NCI-H446 treated with DMSO at 0.1 percent for 48 hours (cell line): ENCODE measurements around the gene DSCAM.

Source experiments
- DNase-seq: peaks from one replicate; lab custom pipeline; 2025; lab: John Stamatoyannopoulos, UW

The DSCAM gene

DNA sequence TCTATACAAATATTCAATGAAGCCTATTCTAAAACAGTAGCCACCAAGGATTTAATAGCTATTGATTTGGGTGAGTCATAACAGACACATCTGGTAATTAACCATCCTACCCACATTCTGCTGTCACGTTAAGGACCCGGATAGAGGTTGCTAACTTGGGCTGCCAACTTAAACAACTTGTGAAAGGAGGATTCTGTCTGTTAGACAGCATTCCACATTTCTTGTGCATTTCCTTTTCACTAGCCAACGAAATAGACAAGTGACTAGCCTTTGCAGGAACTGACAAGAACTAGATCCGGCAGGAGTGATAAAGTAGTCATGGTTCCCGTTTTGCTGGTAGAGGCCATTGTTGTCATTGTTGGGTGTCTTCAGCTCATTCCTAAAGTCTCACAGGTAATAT, 9.5 kb downstream of the DSCAM start:
- DNase-seq = no peak

DNA sequence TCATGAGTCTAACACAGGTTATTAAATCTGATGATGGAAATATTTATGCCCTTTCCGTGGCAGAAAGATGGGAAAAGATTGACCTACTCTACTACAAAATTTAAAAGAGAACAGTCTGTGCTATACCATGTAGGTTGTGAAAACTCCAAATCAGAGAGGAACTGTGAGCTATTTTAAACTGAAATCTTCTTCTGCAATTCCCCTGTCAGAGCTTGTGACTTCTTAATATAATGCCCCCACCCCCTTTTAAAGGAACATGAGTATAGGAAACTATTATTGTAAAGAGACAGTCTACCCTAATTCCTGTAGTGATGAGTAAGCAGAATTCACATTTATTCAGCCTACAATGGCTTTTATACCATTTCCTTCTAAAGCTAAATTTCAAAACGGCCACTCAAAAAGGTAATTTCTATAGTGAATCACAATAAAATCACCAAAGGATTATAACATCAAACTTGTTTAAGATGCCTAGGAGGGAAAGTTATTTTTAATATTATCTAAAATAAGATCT, 11.7 kb downstream of the DSCAM start:
- no peak for DNase-seq

DNA sequence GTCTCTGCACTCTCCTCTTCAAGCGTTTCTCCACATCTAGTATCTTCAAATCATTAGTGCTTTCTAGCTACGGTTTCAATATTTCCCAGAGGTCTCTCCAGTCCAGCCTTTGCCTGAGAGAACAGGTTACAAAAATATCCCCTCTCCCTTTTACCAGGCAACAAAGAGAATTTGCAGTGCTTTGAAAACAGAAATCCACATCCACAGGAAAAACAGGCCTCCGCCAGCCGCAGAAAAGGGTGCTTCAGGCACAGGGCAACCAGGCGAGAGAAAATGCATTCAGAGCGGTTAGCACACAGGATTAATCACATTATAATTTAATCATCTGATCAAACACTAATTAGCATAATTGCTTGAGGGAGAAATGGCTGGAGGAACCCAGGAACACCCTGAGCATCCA, 13.8 kb downstream of the DSCAM start:
- no peak for DNase-seq

DNA sequence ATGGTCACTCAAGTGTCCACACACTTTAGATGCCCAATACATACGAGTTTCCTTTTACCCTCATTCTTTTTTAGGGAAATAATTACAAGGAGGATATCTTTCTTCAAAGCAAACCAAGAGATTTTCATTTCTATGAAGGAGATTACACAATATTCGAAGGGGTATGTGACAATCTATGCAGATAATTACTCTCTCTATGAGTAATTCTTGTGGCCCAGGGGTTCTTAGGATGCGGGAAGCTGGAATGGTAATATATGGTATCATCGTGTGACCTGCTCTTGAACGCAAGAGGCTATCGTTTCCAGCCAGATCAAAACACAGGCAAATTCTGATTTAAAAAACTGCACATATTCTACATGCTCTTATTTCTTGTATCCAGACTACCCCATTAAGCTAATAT, 14.6 kb downstream of the DSCAM start:
- DNase-seq = no peak

DNA sequence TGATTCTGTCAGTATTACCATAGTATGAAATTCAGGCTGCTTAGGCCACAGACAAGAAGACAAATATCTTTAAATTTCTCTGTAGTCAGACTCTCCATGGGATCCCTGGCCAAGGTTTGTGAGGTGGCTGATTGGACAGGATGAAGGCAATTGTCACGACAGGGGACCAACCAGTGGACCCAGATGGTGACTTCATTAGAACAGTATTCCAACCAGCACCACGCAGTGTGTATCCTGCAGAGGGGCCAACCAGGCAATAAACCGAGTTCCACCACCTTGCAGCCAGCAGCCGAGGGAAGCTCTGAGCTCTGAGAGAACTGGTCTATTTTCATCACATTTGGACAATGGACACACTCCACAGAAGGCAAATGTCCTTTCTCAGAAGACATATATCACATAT, 16.1 kb downstream of the DSCAM start:
- DNase-seq = no peak

DNA sequence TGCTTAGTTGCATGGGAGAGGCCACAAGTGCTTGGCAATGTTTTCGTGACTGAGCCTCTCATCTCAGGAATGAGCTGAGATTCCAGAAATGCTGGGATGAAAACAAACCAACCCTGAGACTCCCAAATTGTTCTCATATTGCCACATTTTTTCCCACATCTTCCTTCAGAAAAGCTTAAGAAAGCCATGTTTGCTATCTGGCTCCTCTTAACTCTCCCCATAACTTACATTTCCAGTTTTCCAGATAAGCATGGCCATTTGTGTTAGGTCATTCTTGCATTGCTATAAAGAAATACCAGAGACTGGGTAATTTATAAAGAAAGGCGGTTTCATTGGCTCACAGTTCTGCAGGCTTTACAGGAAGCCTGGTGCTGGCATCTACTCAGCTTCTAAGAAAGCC, 17.2 kb downstream of the DSCAM start:
- no peak for DNase-seq

DNA sequence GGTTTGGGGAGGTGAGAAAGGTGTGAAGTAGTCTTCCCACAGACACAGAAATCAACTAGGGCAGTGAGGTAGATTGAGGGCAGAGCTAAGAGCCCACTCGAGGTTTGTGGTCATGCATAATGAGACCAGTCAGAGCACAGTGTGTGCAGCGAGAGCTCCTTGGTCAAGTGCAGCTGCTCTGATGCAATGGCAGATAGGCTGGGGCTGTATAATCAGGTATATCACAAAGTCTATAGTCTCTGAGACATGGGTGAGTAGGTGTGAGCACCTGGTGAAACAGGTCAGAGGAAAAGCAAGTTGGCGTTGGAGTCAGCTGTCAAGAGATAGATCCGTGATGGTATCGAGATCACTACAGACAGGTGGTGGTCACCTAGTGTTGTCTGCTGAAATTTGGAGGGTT, 17.6 kb downstream of the DSCAM start:
- no peak for DNase-seq

GRCh38 chr21:40827509-40827908, 19.4 kb downstream of the DSCAM start:
- DNase-seq = no peak

GRCh38 chr21:40819071-40819900, 27.7 kb downstream of the DSCAM start:
- DNase-seq = peak; percentile 69

DNA sequence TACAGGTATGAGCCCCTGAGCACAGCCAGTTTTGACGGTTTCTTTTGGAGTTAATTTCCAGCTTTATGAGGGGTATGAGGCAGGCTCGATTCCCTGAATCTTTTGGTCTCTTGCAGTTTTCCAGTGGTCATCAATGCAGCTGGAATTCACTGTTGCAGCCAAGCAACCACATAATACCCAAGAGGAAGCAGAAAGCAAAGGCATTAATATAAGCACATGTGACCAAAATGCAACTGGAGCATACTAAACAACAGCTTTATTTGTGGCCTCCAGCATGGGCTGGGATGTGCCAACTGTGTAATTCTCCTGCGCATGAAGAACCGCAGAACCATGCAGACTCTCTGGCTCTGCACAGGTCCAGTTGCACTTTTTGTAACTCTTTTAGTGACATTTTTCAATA, 33.0 kb downstream of the DSCAM start:
- no peak for DNase-seq

DNA sequence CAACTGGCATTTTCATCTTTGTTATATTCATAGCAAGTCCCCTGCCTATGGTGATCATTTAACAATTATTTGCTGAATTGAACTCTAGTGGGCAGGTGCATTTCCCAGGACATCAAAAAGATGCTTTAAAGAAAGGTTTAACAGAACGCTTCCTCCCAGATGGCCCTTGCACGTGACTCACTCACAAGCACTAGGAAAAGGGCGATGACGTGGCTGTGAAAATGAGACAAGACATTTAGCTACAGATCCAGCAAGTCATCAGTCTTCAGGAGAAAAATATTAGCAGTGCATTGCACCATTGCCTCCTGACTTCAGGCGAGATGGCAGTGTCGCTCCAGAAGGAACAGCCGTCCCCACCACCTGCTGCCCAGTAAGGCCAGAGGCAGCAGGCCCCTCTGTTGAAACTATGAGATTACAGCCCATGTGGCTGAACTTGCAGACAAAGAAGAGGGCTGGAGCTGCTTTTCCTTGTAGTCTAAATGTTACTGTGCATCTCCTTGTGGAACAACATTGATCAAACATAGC, 37.2 kb downstream of the DSCAM start:
- DNase-seq = no peak

DNA sequence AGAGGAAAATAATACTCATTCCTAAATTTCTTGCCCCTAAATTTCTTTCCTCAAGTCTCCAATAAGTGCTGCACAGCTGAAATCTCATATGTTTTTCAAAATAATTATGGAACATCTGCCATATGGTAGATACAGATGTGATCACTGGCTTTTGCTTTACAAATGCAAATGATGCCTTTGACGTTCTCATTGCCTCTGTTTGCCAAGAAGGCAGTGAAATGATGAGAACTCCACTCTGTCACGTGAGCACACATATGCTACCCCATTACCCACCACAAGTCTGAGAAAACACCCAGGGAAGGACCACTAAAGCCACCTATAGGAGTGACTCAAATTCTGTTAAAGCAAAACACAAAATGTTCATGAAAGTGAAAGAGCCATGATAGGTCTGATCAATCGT, 43.9 kb downstream of the DSCAM start:
- DNase-seq = no peak

GRCh38 chr21:40800126-40800525, 46.8 kb downstream of the DSCAM start:
- no peak for DNase-seq

DNA sequence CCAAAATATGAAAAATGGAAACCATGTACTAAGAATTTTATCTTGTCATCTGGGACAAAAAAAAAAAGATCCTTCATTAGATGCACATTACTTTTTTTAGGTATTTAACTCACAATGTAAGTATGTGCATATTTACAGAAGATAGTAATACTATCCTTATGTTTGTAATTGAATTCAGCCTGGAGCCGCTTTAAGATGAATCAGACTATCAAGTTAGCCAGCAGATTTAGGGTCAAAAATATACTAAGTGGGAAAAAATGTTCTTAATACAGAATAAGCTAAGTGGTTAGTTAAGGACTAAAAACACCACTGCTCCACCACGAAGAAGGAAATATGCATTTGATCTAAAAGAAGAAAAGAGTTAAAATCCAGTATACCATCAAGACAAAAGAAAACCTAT, 49.1 kb downstream of the DSCAM start:
- DNase-seq = no peak

- no peak for DNase-seq
These were observed 49.5 kb downstream of the DSCAM start for GRCh38 chr21:40797410-40797809.

DNA sequence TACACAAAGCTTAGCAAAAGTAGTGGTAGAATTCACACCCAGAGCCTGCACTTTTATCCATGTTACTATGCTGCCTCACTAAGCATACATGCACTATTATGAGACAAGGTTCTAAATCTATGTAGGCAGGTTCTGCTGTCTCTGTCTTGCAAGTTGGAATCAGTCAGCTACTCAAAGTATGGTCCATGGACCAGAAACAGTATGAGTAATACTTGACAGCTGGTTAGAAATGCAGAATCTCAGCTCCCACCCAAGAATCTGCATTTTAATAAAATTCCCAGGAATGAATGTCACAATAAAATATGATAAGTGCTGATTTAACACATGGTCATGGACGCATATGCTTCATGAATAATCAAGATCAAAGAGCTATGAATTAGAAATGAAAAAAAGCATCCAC, 50.5 kb downstream of the DSCAM start:
- no peak for DNase-seq

- no peak for DNase-seq
These were observed 51.6 kb downstream of the DSCAM start for GRCh38 chr21:40795313-40795712.

DNA sequence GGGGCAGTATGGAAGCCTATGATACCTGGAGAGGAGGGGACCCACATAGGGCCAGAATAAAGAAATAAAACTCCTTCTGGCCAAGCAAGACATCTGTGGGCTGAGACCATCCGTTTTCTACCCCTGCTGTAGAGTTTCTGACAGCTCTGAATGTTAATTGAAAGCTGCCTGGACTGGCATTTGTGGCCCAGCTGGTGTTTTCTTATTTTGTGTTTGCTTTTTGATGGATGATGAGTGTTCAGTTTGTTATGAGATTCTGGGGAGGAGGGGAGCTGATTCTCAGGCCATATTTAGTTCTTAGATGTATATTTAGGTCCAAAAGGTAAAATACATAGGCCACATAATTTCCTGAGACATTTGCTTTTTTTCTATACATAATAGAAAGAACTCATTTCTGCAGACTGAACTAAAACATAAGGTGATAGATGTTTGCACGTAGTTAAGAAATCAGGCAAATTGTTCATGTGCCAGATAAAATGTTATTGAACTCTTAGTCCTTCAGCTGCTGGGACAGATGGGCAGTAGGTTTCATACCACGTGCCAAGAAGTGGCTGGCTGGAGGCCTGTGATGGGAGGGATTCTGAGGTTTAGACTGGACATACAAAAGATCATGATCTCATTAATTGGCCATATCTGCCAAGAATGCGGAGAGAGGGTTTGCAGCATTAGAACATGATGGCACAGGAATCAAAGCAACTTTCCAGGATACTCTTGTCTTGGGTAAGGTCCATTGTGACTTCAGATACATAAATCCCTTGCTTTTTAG, 54.1 kb downstream of the DSCAM start:
- peak; percentile 94 for DNase-seq

- DNase-seq = no peak
These were observed 58.3 kb downstream of the DSCAM start for GRCh38 chr21:40788635-40789034.

GRCh38 chr21:40783404-40783803, 63.6 kb downstream of the DSCAM start:
- no peak for DNase-seq

- DNase-seq = no peak
These were observed 76.4 kb downstream of the DSCAM start for GRCh38 chr21:40770435-40771055.

GRCh38 chr21:40769231-40769630, 77.7 kb downstream of the DSCAM start:
- no peak for DNase-seq

GRCh38 chr21:40768056-40768455, 78.9 kb downstream of the DSCAM start:
- no peak for DNase-seq
